Hematopoietic multipotent progenitor cell (in vitro differentiated cells): ENCODE results near the gene CACNG6. TPM values are rescaled to one million over a fixed set of nuclear protein-coding genes. Genes with fewer than 3 reads are reported as not detected.

Source experiments
- DNase-seq, 3 donors: peaks; one replicate each; pipeline ENCODE4 v3.0.0-alpha.2; 2011 to 2015; ENCODE audit warnings: low read depth in 2 of 3, low spot score in 2 of 3
- total RNA-seq: library from RNA; depleted of rRNA; stranded (reverse); fragments of >200 nt; gene quantifications from one replicate; pipeline ENCODE4 v1.2.3, GENCODE V29; 2012

Gene CACNG6
- total RNA-seq, 1 donor = 0.27 TPM

GRCh38 chr19:53994811-53995210, 3.4 kb downstream of the CACNG6 start:
- DNase-seq = no peak

- no peak for DNase-seq
Observed at GRCh38 chr19:53998223-53998622, 6.8 kb downstream of the CACNG6 start.

- DNase-seq = no peak
Observed at GRCh38 chr19:53999694-54000093, 8.3 kb downstream of the CACNG6 start.

- no peak for DNase-seq
Observed at GRCh38 chr19:54001496-54001895, 10.1 kb downstream of the CACNG6 start.

GRCh38 chr19:54002495-54003315, 11.3 kb downstream of the CACNG6 start:
- no peak for DNase-seq

- no peak for DNase-seq
Observed at GRCh38 chr19:54009440-54009839, 18.0 kb downstream of the CACNG6 start.

GRCh38 chr19:54010474-54010873, 19.0 kb downstream of the CACNG6 start:
- no peak for DNase-seq

GRCh38 chr19:54011507-54012211, 20.2 kb downstream of the CACNG6 start:
- DNase-seq = no peak

GRCh38 chr19:54013866-54014265, 22.4 kb downstream of the CACNG6 start:
- no peak for DNase-seq

- DNase-seq = no peak
Observed at GRCh38 chr19:54014920-54015560, 23.6 kb downstream of the CACNG6 start.

- DNase-seq = no peak
Observed at GRCh38 chr19:54017261-54017660, 25.8 kb downstream of the CACNG6 start.

GRCh38 chr19:54021363-54021762, 29.9 kb downstream of the CACNG6 start:
- no peak for DNase-seq

GRCh38 chr19:54021932-54022331, 30.5 kb downstream of the CACNG6 start:
- DNase-seq = no peak

- DNase-seq = no peak
Observed at GRCh38 chr19:54023191-54023590, 31.8 kb downstream of the CACNG6 start.

GRCh38 chr19:54024660-54025059, 33.2 kb downstream of the CACNG6 start:
- DNase-seq = no peak

- no peak for DNase-seq
Observed at GRCh38 chr19:54026656-54027055, 35.2 kb downstream of the CACNG6 start.

- peak in 1 of 3 donors; percentile 13 for DNase-seq
Observed at GRCh38 chr19:54029301-54029700, 37.9 kb downstream of the CACNG6 start.

GRCh38 chr19:54029930-54030490, 38.6 kb downstream of the CACNG6 start:
- DNase-seq = peak; percentile 26 to 77 (median 66)

- DNase-seq = peak in 2 of 3 donors; percentile 38 to 59
Observed at GRCh38 chr19:54030895-54031586, 39.6 kb downstream of the CACNG6 start.
